HG03571 (cell line): Measurements from ENCODE around the gene ZNF366.

ENCODE experiments used
- ATAC-seq: cut with Tn5 transposase; IDR thresholded peaks from one replicate; pipeline ENCODE4 v1.9.1; 2021; ENCODE audit not compliant: unreplicated experiment

Gene ZNF366

DNA sequence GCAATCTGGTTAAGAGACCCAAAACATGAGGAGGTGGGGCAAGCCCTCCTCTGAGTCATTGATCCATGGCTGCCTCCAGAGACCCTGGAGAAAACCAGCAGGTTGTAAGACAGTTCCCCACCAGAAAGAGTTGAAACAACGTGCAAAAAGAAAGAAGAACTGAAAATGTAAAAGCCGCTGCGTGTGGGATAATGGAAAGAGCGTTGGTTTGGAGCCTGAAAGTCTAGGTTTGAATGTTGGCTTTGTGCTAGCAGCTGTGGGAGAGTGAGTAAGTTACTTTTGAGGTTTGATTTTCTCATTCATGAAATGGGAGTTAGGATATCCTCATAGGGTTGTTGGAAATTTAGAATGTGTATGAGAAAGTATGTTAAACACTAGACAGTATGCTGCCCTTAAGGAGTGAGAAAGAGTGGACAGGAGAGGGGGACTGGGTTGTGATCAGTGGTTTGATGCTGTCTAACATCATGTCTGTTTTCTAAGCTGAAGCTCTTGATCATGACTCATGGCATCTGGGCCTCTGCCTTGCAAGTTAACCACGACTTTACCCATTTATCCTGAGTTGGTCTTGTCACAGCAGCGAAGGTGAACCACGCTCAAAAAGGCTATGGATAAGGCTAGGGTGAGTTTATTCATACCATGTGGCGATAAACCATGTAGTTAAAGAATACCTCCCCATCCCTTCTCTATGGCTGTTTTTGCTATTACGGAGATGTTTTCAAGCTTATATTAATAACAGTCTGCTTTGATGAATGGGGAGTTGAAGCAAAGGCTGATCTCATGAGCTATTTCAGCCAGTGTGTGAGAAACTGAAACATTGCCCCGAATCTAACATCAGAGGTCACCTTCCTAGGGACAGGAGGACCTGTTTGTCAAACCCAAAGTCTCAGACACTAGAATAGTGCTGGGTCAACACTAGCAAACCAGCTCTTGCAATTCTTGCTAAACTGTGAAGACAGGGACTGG is 41.3 kb downstream of the ZNF366 start:
- peak; percentile 74 for ATAC-seq

DNA sequence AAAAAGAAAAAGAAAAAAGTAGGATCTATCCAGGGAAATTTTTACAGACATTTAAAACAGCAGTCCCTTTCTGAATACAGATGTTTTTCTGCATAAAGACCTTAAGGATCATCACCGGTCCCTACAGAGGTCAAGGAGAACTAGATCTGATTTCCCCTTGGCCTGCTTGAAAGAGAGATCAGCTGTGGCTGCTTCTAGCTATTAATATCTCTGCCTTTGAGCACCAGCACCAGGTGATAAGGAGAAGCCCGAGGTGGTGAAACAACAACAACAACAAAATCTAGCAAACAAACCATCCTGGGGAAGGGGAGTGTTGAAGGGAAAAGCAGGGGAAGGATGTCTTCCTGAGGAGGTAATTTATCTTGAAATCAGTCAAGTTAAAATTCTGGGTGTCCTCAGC is 42.1 kb downstream of the ZNF366 start:
- ATAC-seq: peak; percentile 24

DNA sequence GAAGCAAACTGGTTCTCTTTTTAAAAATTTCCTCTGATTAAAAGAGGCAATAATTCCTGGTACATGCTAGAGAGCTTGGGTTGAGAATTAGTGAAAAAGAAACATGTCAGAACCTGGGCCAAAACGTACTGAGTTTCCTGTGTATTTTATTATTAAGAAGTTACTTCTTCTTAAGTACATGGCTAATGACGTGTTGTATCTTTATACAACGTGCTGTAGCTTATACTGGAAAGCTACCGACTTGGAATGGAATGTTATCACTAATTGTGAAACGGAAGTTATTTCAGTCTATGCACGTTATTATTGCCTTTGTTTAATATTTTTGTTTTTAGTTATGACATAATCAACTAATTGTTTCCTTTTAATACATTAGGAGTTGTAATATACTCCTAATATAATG is 43.1 kb downstream of the ZNF366 start:
- ATAC-seq: no peak

DNA sequence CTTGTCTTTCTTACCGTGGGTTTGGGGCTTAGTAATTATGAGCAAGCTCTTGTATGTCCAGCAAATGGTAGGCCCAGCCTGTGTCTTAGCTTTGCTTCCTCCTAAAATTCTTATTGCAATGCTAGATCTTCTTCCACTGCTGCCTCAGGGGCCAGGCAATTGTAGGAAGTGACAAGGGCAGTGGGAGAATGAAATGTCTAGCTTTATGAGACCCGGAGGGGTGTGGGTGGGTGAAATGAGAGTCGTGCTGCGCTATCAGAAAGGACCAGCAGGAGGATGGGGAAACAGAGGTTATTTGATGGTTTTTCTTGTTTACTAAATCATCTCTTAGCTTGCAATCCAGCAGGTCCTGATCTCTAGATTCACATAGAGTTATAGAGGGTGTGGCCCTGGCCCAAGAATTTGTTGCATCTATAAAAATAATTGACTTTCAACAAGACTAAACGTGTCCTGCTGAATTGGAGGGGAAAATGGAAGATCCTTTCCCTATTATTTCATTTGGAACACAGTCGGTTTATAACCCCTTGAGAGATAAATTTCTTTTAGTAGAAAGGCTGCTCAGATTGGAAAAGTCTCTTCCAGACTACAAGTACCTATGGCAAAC is 43.7 kb downstream of the ZNF366 start:
- ATAC-seq: no peak

DNA sequence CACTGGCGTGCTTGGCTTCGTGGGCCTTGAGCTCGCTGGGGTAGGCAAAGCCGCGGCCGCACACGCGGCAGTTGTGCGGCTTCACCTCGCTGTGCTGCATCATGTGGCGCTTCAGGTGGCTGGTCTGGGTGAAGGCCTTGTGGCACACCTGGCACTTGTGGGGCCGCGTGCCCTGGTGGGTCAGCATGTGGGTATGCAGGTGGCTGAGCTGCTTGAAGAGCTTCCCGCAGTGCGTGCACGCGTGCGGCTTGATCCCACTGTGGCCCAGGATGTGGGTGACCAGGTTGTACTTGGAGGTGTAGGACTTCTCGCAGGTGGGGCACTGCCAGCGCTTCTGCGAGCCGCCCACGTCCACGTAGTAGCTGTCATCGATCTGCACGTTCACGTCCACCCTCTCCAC is 46.8 kb downstream of the ZNF366 start:
- no peak for ATAC-seq

DNA sequence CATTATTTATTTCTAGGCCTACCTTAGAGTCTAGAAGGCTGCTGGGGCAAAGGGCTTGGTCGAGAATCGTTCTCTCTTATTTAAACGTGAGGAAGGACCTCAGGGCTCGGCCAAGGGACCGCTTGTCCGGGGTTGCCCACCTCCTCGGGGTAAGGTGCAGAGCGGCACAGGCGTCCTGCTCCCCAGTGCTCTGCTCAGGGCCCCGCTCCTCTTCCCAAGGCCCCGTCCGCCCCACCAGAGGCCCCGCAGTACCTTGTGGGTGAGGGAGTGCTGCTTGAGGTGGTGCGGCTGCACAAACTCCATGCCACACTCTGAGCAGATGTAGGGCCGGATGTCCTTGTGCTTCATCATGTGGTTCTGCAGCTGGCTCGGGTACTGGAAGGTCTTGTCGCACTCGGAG is 47.3 kb downstream of the ZNF366 start:
- no peak for ATAC-seq

DNA sequence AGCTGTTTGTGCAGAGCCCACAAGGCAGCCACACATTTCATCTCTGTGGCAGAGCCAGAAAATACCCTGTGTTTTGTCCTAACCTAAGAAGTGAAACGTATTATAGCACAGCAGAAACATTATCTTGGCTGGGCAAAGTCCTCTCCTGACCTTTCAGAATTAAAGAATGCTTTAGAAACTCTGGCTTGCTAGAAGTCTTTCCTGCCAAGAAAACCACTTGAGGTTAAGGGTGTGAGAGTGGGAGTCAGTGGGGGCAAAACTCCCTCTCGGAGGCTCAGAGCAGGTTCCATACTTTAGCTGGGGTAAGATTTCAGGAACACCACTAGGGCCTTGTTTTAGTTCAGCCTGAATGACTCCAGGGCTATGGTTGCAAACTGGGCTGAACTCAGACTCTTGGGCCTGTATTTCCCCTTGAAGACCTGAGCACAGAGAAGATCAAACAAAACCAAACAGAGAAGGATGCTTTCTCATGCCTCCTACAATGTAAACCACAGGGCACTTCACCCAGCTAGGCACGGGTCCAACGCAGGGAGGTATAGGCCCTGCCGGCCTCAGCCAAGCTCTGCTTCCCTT is 48.0 kb downstream of the ZNF366 start:
- no peak for ATAC-seq

DNA sequence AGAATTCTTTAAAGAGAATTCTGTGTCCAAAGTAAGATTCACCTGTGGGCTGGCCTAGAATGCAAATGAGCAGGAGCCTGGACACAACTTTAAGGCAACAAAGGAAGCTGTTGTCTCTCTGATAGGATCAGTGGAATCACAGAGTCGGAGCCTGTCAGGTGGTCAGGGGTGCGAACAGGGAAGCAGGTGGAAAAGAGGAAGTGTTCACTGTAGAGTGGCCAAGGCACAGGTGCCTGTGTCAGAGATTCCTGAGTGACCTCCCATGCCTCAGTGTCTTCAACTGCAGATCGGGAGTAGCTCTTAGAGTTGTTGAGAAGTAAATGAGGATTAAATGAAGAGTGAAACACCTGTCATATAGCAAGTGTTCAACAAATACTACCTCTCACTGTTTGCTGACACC is 48.8 kb downstream of the ZNF366 start:
- ATAC-seq: no peak

DNA sequence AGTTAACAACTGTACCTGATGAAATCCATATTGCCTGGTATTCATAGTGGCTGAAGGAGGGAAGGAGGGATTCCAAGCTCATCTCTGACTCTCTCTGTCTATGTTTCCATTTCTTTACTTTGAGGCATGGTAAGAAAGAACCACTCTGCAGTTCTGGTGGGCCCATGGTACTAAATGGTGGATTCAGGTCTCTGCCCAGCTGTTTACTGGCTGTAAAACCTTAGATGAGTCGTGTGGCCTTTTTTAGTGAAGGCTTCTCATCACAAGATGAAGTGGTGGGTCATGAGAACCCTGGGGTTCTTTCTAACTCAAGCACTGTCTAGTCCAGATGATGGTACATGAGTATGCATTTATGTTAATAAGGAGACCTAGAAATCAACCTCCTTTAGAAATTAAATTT is 49.7 kb downstream of the ZNF366 start:
- no peak for ATAC-seq

DNA sequence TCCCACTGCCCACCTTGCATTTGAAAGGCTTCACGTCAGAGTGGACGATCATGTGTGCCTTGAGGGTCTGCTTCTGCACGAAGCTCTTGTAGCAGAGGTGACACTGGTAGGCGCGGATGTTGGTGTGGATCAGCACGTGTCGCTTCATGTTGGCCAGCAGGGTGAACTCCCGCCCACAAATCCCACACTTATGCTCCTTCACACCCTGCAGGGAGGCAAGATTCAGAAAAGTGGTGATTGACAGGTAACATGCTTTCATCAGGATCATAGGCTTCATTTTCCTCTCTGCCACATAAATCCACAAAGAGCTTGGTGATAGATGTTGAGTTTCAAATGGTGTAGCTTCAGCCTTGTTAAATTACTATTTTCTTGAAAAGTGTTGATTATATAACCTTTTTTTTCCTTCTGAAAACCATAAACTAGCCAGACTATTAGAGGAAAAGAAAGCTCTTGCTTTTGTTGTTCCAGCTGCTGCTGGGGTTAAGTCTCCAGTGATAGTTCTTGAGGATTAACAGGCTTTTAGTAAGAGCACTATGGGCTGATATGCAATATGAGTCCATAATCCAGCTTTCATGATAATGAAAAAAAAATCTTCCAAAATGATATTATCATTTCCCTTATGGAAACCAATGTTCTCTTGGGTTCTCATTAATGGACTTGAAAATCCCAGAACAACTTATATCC is 50.7 kb downstream of the ZNF366 start:
- no peak for ATAC-seq

DNA sequence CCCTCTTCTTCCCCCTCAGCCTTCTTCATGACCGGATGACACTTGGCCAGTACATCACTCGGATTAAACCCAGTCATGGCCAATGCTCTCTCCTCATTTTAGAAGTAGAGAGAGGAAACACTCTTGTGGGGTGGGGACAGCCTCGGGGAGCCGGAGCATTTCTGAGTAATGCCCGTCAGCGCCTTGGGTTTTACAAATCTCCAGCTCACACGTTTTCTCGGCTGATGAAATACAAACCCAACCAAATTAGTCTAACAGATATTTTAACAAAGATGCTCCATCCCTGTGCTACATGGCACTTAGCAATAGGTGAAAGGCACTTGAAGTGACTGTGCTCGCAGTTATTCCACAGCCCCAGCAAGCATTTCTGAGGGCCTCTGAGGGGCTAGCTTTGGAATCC is 51.7 kb downstream of the ZNF366 start:
- ATAC-seq: no peak

DNA sequence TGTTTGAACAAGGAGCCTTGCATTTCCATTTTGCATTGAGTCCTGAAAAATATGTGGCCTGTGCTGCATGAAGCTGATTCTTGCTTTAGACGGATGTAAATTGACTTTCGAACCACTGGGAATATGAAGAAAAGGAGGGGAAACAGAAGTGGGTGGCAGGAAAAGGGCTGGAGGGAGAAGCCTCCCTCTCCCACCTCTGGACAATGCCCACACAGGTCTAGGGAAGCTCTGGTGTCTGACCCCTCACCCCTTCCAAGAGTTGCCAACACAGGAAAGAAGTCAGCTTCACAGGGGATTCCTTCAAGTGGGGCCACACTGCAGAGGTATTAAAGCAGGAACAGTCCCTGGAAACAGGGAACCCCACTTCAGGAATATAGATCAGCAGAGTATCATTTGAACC is 52.2 kb downstream of the ZNF366 start:
- ATAC-seq: no peak

DNA sequence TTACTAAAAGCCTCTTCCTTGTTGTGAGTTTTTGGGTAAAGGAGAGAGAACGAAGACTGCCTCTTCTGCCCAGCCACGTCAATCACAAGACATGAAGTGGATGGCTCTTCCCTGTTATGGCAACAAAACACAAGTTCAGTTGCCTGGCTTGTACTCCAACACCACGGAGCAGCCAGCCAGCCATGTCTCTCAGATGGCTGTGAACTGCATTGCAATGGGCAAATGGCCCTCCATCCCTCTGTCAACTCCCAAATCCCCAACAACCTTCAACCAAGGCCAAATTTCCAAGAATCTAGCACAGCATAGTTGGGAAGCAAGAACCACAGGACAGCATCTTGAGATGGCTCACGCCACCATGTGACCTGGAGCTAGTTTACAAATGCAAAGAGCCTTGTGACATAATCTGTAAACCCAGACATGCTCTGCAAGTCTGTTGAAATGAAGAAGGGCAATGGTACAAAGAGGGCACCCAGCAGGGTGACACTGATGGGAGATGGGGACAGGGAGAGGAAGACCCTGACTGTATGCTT is 53.9 kb downstream of the ZNF366 start:
- ATAC-seq: no peak

DNA sequence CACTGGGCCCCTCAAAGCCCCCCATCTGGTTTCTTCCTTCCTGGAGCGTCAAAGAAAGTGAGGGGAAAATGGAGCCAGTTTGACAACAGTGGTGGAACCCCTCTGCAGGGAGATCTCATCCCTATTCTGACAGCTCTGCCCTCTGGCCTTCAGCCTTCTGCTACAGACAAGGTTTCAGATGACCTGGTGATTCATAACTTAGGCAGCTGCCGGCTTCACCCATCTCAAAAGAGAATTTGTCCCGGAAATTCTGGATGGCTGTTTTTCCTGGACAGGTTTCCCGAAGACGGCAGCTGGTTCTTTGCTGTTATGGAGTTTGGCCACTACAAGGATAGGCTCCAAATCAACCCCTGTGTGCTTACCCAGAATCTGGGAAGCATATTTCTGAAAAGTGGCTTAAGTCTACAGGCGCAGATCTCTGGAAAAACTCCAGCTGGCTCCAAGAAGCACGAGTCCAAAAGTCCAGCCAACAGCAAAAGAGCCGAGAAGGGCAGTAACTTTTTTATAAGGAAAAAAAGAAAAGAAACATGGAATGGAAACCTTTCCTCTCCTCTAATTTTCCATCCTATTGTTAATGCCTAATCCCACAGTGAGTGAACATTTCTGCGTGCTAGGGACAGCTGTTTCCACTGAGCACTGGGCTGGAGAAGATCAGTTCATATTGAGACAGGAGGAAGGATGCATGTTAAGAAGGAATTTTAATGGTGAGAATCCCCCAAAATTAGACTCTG is 54.5 kb downstream of the ZNF366 start:
- ATAC-seq: no peak

DNA sequence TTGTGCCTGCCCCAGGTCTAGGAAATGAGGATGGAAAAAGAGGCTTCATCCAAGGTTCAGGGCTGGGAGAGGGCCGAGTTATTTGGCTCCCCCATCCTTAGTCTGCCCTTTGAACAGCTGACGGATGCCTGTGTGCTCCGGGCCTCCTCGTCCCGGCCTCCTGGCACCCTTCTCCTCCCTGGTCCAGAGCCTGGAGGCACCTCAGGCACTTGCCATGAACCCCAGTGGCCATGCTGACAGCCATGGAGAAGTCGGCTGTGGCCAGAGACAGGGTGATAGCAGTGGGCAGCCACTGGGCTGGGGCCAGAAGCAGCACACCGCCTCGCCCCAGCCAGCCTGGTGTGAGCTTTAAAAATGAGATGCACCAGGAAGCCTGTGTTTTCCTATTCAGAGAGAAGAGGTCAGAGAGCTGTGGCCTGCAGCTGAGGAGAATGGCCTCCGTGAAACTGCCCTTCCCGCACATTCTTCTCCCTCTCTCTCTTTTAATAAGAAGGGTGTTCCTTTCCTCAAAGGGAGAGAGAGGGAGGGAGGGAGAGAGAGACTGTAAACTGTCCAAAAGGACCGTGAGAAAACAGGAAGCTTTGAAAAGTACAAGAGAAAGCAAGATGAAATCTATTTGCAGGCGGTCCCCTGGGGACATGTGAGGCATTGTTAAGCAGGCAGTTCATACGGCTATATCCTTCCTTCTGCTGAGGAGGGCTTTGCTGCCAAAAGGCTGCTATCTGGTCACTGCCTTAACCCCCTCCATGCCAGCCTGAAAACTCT is 55.3 kb downstream of the ZNF366 start:
- peak; percentile 86 for ATAC-seq

DNA sequence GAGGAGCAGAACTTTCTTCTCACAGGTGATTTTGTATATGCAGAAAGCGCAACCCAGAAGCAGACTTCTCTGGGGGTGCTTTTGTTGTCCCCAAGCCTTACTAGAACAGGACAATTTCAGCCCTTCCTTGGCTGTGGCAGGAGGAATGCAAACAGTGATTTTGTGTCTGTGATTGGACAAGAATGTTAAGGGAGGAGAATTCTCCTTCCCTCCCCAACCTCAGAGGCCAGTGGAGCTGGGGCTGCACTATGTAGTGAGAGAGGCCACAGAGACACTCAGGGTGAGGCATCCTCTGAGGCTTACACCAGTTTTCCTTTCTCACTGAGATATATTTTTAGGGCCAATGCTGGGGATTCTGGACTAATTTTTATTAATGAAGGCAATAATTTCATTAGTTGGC is 58.8 kb downstream of the ZNF366 start:
- ATAC-seq: no peak

DNA sequence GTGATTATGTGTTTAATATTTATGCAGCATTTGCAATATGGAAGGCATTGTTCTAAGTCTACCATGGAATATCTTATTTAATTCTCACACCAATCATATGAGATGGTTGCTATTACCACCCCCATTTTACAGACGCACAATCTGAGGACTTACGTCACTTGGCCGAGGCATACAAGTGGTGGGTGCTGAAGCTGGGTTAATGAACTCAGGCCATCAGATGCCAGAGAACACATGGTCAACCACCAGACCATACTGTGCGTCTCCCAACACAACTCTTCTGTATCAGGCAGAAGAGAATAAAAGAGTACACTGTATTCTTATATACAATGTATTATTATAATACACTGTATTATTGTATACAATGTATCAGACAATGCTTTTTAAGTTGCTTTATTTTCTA is 59.5 kb downstream of the ZNF366 start:
- ATAC-seq: no peak

DNA sequence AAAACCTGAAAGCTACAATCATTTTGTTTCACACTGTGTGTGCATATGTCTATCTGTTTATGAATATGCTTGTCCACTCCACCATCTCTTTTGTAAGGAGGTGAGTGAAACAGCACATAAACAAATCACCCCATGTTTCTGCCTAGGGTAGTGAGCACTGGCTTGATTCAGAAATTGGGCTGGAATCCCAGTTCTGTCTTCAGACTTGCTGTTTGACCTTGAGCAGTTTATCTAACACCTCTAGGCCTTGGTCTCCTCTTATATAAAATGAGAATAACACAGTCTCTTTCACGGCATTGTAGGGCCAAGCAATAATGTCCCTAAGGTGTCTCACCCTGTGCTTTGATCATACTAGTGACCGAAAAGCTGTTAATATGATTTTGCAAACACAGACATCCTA is 61.2 kb downstream of the ZNF366 start:
- ATAC-seq: no peak

DNA sequence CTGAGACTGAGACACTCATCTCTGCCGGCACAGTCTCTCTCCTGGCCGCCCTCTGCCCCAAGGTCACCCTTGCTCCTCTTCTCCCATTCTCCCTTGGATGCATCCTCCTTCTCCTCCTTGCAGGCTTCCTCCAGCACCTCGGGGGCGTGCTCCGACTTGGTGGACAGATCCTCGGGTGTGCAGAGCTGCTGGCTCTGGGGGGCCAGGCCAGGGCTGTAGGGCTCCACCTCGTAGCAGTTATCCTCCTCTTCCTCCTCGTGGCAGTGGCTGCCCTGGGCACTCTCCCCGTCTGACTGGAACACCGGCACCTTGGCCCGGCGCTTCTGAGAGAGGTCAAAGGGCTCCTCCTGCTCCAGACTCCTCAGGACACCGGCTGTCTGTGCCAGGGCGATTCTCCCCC is 63.3 kb downstream of the ZNF366 start:
- no peak for ATAC-seq
